22Rv1 (cell line): ENCODE data around the gene MED27.

Experiments used
- CTCF ChIP-seq: fragments of 450-650 bp; IDR thresholded peaks from 2 replicates; pipeline ENCODE4 v1.5.1; 2017; ENCODE audit warnings: mild to moderate bottlenecking
- ZFX ChIP-seq: fragments of 450-650 bp; IDR thresholded peaks from 2 replicates; pipeline ENCODE4 v1.6.1; 2017; ENCODE audit warnings: antibody characterized with exemption, borderline replicate concordance

- TF ChIP-seq CTCF (no peak), ZFX (no peak)
These were observed 262.6 kb downstream of the MED27 start for GRCh38 chr9:131817073-131817472.
